GM18511 (cell line): ENCODE measurements around the gene GPR39.

Experiments used
- ATAC-seq: cut with Tn5 transposase; IDR thresholded peaks from one replicate; pipeline ENCODE4 v1.9.1; 2021; ENCODE audit warnings: mild to moderate bottlenecking, moderate library complexity; ENCODE audit not compliant: unreplicated experiment

Gene GPR39

DNA sequence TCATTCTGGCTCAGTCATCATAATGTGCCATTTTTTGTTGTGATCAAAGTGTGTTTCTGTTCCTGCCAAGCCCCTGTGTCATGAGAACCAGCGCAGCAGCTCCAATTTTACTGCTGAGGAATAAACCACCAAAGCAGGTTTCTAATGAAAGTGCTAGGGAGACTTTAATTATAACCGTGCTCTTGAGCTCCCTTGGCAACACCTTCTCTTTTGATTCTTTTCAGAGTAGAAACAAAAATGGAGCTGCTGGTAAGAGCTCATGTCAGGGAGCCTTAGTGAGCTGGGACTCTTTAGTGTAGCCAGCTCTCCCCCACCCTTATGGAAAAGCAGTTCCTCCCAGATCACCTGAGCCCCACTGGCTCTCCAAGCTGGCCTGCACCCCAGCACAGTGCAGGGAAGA, 179.1 kb downstream of the GPR39 start:
- no peak for ATAC-seq

DNA sequence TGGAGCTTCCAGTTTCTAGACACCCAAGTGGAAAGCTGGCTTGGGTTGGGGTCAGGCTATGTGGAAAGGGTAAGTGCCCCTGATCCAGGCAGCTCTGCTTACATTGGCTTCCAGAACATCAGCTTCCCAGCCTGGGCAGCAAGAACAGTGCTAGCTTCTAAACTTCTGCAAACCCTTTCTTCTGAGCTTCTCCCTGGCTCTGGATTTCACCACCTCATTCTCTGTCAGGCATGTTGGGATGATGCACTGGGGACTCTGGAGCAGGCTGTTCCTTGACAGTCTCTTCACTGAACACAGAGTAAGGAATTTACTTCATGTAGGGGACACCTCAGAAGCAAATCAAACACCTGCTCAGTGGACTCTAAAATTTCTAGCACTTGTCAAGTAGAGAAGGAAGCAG, 180.6 kb downstream of the GPR39 start:
- ATAC-seq = no peak

DNA sequence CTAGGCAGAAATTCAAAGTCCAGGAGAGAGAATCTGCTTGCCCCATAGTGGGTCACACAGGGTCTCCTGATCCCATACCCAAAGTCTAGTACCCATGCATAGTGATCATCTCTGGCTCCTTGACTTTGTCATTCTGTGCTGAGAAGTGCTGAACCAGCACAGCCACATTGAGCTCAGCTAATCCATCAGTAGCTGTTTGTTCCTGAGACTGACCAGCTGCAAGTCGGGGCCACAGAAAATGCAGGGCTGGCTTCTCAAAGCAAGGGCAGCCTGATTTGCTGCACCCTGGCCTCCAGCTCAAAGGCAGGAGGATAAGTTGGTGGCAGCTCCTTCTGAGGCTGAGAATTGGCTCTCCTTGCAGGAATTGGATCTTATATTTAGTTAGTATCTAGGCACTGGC, 181.2 kb downstream of the GPR39 start:
- no peak for ATAC-seq

DNA sequence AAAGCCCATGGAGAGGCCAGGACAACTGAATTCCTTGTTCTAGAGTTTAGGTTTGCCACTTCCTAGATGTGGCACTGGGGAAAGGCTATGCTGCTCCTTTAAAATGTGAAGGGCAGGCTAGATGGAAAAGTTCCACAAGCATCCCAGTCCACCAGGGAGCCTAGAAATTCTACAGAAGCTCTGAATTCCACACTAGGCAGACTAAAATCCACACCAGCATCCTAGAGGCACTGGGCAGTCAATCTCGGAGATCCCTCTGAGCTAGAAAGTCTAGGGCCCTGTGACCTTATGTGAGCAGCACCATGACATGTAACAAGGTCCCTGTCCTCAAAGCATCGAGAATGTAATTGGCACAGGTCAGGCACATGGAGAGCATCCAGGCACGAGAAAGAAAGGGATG, 181.9 kb downstream of the GPR39 start:
- ATAC-seq = no peak

DNA sequence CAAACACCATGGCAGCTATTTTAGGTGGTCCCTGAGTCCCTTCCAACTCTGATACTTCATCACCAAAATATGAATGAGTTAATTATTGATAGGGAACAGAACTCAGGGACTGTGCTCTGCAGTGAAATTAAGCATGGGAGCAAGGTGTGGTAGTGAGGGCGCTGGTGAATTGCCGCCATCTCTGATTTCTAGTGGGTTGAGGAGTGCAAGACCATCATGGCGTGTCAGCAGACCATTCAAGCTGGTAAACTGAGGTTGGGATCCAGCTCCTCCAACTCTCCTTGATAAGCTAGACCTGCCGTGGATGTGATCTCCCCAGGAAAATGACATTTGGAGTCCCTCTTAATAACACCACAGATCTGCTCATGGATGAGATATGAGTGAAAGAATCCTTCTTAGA, 183.0 kb downstream of the GPR39 start:
- no peak for ATAC-seq

DNA sequence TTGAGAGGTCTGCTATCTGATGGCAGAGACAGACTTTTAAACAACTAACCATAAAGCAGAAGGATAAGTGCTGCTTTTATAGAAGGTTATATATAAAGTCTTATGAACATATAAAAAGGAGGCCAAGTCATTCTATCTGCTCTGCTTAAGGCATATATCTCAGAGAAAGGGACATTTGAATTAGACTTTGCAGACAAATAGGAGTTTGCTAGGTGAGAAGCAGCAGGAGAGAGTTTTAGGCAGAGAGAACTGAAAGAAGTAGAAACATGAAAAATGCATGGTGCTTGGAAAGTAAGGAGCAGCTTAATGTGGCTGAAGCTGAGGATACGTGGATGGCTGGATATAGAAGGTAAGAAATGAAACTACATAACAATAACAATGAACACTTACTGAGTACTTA, 188.0 kb downstream of the GPR39 start:
- no peak for ATAC-seq

DNA sequence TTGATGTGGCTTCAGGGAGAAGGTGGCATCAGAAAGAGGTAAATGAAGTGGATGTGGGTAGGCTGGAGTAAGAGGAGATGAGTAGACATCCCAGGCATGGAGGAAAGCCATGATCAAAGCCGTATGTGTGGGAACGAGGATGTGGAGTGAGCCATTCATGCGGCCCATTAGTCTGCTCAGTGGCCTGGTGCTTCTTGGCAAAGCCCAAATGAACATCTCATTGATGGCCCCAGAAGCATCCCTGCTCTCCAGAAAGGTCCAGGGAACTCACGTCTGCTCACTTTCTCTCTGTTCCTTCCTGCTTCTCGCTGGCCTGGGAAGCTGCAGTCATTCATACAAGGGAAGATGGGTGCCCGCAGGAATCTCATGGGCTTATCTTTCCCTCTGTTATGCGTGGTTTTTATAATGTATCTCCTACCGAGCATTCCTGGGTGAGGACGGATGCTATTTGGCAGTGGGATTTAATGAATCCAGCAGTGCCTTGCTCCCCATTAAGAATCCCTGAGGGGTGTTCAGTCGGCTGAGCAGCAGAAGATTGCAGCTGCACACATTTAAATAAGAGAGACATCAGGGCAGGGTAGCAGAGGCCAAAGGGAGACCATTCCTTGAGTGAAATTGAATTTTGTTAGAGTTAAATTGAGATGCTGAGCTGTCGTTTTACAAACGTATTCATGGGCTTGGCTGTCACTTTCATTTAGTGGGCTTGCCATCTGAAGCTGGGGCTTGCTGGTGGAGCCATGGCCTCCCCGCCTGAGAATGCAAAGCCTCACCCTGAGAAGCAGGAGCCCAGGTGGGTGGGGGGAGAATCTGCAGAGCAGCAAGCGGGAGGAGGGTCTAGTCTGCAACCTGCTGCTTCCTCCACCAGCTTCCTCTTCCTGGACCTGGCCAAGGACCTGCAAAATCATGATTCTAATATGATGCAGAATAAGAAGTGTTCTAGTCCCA, 188.9 kb downstream of the GPR39 start:
- ATAC-seq = no peak

DNA sequence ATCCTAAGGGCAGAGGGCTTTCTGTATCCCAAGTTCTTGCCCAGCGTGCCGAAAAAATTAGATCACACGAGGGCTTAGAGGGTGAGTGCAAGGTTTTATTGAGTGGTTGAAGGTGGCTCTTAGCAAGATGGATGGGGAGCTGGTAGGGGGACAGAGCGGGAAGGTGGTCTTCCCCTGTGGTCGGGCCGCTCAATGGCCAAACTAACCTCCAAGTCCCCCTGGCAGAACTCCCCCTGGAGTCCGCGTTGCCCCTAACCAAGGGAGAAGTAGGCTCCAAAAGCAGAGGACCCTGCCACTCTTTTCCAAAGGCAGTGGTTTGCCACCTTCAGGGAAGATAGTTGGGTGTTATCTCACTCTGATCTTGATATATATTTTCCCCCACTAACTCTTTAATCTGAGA, 190.0 kb downstream of the GPR39 start:
- ATAC-seq = no peak

DNA sequence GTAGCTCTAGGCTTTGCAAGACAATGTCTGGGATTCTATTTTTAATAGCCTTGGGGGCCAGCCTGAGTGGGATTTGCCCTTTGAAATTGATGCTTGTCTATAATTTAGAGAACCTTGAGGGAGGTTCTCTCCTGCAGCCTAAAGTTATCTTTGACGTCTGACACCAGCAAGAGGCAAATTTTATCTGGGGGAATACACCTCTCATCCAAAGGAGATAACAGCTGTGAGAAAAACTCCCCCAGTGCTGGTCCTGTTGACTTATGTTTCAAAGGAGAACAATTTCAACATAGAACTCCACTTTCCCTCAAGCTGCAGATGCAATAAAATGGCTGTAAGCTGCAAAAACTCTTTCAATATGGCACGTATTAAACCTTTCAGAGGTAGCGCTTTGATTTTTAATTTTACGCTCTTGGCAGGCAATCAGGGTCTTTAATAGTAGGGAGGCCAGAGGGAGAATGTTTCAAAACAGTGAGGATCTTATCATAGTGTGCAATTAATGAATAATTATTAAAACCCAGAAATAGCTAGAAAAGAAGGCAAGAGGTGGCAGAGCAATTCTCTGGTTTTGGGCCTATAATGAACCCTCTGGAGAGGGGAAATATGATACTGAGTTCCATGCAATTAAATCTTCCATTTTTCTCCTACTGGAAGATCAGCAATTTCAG, 191.0 kb downstream of the GPR39 start:
- ATAC-seq = no peak

DNA sequence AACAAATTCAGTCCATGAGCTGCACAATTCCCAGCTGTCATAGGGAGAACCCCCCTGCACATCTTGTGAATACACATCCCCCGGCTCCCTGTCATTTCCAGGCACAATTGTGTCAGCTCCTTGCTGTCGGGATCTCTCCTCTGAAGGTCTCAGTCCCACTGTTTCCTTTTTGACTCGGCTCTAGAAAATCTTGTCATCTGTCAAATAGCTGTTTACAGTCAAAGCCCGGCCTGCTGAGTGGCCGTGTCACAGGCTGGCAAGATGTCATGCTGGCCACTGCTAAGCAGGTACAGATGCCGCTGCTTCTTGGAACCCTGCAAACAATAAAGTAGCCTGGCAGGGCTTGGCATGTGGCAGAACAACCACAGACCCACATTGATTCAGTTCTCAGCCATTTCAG, 191.7 kb downstream of the GPR39 start:
- ATAC-seq = no peak

DNA sequence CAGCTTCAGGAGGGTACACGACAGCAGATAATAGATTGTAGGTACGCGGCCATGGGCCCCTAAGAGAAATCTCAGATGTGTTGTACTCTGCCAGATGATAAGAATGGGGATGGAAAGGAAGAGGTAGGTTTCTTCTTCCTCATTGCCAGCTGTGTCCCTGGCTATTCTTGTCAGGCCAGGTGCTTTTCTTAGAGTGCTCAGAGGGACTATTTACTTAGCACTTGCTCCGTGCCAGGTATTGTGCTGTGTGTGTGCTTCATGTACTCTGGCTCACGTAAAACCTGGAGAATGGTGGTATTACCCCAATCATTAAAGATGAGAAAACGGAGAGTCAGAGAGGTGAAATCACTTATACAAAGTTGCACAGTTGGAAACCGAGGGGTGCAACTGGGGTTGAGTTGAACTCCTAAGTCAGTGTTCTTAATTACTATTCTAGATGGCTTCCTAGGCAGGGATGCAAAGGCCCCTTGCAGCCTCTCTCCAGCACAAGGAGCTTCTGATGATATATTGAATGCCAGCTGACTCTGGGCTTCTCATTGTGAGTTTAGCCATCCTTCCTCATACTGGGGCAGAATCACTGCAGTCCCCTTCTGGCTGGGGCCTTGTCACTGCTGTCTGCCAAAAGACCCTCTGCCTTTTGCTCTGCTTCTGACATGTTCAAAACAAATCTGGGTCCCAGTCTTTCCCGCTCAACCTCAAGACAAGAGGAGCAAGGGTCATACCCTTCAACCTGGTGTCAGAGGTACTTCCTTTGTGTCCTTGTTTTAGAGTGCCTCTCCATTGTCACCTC, 192.7 kb downstream of the GPR39 start:
- ATAC-seq = no peak

DNA sequence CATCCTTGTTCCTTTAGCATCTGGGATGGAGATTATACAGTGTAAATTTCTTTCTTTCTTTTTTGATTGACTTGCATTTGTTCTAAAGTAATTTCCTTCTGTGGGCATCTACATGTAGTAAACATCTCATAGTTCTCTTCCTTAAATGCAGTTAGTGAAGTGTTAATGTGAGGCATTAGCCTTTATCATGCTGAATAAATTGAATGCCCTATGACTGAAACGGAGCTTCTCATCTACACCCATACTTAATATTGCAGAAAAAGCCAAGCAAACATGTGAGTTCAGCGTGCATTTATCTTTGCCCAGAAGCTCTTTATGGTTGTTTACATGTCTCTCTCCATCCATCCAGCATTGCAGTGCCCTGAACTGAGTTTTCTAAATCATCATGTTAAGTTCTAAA, 195.1 kb downstream of the GPR39 start:
- ATAC-seq = no peak

DNA sequence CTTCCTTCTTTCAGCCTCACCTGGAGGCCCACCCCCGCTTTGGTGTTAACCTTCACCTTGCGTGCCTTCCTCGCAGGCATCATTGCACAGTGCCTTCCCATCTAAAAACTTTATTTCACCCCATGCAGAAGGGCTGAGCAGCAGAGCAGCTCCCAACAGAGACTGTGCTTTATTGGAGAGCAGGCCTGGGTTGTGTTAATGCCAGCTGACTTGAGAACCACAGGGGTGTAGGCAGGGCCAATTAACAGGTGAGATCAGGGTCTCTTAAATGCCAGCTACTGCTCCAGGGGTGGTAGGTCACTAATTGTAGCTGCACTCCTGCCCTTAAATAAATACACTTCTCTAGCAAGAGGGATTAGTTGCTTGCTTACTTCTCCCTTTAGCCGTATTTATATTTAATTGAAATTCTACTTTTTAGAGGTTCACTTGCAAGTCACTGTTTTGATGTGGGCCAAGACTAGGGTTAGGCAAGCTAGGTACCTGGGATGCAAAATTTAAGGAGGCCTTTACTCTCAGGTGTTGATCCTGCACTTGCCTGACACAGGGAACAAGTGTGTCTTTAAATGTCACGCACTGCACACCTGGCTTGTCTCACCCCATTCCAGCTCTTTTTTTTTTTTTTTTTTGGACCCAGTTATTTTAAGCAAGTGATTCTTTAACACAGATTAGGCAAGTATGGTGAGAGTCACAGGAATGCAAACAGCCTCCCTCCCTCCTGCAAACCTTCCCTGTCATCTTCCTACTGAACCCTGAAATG, 198.9 kb downstream of the GPR39 start:
- no peak for ATAC-seq

DNA sequence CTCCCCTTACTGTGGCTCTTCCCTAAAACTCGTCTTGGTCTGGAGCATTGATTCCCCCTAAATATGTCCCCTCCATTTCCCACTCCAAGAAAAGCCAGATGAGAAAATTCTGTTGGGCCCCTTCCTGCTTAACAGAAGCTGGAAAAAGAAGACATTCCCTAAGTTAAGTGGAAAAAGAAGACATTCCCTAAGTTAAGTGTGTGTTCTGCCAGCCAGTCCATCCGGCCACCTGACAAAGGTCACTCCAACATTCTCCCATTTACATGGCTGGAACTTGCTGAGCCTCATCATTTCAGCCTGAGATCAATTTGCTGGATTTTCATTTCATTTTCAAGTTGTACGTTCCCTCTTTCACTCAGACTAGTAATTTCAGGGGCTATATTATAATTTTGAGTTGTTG, 201.4 kb downstream of the GPR39 start:
- no peak for ATAC-seq

DNA sequence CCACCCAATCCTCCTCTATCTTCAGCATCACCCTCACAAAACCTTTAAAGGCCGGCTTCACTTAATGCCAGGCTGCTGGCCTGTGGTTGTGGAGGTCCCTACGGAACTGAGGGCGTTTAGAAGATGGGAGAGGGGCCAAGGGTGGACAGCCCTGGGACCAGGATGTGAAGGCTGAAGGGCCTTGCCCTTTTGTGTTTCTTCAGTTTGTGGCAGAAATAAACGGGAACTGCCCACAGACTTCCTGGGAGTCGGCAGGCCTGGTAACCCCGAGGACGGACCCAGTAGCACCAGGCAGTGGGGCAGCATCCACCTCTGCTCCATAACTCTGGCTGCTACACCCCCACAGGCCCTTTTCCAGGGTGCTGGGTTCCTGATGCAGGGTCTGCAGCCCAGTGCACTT, 202.1 kb downstream of the GPR39 start:
- no peak for ATAC-seq

DNA sequence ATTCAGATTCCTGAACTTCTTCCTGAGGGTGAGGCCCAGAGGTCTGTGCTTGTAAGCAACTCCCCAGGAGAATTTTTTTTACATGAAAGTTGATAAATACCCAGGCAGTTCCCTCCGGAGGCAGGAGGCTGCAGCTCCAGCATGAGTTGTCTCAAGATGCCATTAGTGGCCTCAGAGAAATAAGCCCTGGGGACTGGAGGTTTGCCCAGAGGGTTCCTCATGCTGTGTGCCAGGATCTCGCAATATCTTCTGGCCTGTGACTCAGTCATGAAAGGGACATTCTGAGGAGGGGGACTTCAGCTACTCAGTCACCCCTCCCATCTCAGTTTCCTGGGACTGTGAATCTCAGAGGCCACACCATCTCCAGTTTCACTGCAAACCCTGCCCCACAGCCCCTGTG, 203.5 kb downstream of the GPR39 start:
- no peak for ATAC-seq

DNA sequence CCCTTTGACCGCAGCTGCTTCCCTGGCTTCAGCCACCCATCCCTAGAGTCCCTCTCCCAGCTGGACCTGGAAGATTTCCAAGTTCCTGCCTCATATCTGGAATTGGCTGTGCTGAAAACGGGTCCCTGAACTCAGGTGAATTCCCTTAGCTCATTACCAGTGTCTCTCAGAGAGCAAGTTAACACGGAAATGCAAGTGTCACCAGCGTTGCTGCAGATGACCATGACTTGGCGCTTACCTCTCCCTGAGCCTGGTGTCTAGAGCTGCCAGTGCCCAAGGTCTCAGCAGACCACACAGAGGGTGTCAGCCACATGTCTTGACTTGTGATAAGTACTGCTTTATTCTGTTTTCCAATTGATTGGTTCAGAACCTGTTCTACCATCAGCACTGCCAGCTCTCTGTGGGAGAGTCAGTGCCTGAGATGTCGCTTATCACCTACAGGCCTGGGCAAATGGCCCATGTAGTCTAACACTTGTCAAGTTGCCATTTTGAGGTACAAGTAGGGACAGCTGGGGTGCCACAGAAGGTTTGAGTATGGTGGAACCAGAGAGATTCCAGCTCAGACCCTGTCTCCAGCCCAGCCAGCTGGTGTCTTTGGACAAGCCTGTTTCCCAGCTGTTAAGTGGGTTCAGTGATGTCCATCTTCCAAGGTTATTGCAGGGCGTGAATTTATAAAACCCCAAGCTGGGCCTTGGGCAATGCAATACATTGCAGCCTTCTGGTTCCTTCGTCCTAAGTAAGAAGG, 204.7 kb downstream of the GPR39 start:
- no peak for ATAC-seq

DNA sequence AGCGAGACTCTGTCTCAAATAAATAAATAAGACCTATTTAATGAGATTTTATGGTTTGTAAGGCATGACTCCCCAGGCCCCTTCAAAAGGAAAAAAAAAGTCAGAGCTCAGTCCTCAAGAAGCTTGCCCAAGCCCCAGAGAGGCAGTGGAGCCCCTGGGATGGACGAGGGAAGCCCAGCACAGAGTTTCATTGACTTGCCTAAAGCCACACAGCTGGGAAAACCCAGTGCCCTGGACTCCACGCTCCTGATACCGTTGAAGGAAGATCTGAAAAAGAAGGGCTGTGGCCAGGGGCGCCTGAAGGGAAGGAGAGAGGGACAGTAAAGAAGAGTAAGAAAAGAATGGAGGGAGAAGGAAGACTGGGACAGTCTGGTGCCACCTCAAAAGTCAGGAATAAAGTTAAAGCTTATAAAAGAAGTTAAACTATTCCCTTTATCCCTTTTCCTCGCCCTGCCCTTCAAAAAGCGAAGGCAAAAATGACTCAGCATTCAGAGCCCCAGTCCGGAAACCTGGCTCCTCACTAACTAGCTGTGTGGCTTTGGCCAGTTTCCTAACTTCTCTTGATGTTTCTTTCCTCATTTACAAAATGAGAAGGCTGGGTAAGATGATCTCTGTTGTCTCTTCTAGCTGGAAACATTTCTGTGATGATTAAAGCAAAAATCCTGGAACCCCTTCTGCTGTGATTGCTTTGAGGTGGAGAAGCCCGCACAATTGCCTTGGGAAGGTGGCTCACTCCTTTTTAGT, 206.7 kb downstream of the GPR39 start:
- ATAC-seq = no peak

DNA sequence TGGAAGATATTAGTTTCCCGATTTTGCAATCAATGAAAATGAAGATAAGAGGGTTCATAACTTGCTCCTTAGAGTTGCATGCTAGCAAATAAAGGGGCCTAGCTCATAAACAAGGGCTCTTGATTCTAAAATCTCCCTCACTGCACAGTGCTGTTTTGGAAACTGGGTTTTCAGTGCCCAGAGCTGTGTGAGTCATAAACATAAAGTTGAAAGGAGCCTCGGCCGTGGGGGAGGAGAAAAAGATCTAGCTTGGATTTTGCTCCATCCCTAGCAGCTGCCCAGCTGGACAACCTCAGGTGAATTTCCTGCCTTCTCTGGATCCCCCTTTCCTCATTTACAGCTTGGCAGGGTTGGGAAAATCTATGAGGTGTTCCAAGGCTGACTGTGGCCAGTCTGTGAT, 210.9 kb downstream of the GPR39 start:
- ATAC-seq = no peak
